GM23338 (cell line): ENCODE measurements around the gene SMARCE1. TPM values are rescaled to one million over a fixed set of nuclear protein-coding genes. Genes with fewer than 3 reads are reported as not detected.
A peak's percentile ranks its signal among the peaks of the same experiment; 100 is the strongest.

Experiments used
- ATAC-seq: fragments of 200-7000 bp; cut with Tn5 transposase; 3 replicates; pipeline ENCODE4 v1.9.1; 2020
- DNase-seq: peaks from one replicate; pipeline ENCODE4 v3.0.0-alpha.2; 2015; ENCODE audit warnings: low spot score
- H2AFZ ChIP-seq: fragments of 200-600 bp; sonication (generic); 2 replicates; pipeline ENCODE4 v1.8.0; 2016; ENCODE audit warnings: antibody characterized with exemption, mild to moderate bottlenecking, moderate library complexity
- H3F3A ChIP-seq: fragments of 200-600 bp; sonication (generic); replicated peaks from 2 replicates; pipeline ENCODE4 v1.8.0; 2017; ENCODE audit warnings: antibody characterized with exemption, mixed run types, low read depth
- H3K27ac ChIP-seq: fragments of 200-600 bp; sonication (generic); 2 replicates; pipeline ENCODE4 v1.6.1; 2016; ENCODE audit warnings: low read depth
- H3K27me3 ChIP-seq: fragments of 200-600 bp; sonication (generic); 2 replicates; pipeline ENCODE4 v1.8.0; 2016; ENCODE audit warnings: mild to moderate bottlenecking, mixed run types, moderate library complexity; ENCODE audit not compliant: insufficient read depth
- H3K36me3 ChIP-seq: fragments of 200-600 bp; sonication (generic); 2 replicates; pipeline ENCODE4 v1.8.0; 2016; ENCODE audit warnings: mild to moderate bottlenecking; ENCODE audit not compliant: insufficient read depth
- H3K4me1 ChIP-seq: fragments of 200-600 bp; sonication (generic); 2 replicates; pipeline ENCODE4 v1.8.0; 2016; ENCODE audit warnings: mild to moderate bottlenecking, moderate library complexity; ENCODE audit not compliant: insufficient read depth
- H3K4me2 ChIP-seq: fragments of 200-600 bp; sonication (generic); 2 replicates; pipeline ENCODE4 v1.7.1; 2017; ENCODE audit warnings: mixed run types
- H3K4me3 ChIP-seq: fragments of 200-600 bp; sonication (generic); 2 replicates; pipeline ENCODE4 v1.6.1; 2016; ENCODE audit warnings: mixed run types
- H3K79me2 ChIP-seq: fragments of 200-600 bp; sonication (generic); replicated peaks from 2 replicates; pipeline ENCODE4 v1.8.0; 2017; ENCODE audit warnings: mild to moderate bottlenecking; ENCODE audit not compliant: insufficient read depth
- H3K9me2 ChIP-seq: fragments of 200-600 bp; sonication (generic); 2 replicates; pipeline ENCODE4 v1.8.0; 2017; ENCODE audit not compliant: insufficient read depth
- H4K20me1 ChIP-seq: fragments of 200-600 bp; sonication (generic); replicated peaks from 2 replicates; pipeline ENCODE4 v1.8.0; 2017; ENCODE audit warnings: mild to moderate bottlenecking; ENCODE audit not compliant: insufficient read depth
- H3K27ac Mint-ChIP-seq: 2 replicates; pipeline ENCODE4 v1.8.0; 2020; ENCODE audit warnings: inconsistent platforms, mild to moderate bottlenecking, moderate library complexity, mixed read lengths
- H3K27me3 Mint-ChIP-seq: 3 replicates; pipeline ENCODE4 v1.8.0; 2022; ENCODE audit warnings: low read depth, mild to moderate bottlenecking, moderate library complexity, mixed read lengths, inconsistent platforms; ENCODE audit not compliant: insufficient read depth, poor library complexity
- H3K36me3 Mint-ChIP-seq: 3 replicates; pipeline ENCODE4 v1.8.0; 2021; ENCODE audit warnings: low read depth, mild to moderate bottlenecking, inconsistent platforms, moderate library complexity, mixed read lengths
- H3K4me1 Mint-ChIP-seq: 3 replicates; pipeline ENCODE4 v1.8.0; 2020; ENCODE audit warnings: mild to moderate bottlenecking, inconsistent platforms, mixed read lengths
- H3K4me3 Mint-ChIP-seq: 3 replicates; pipeline ENCODE4 v1.8.0; 2021; ENCODE audit warnings: moderate library complexity, mild to moderate bottlenecking, inconsistent platforms, mixed read lengths
- H3K9me3 Mint-ChIP-seq: 3 replicates; pipeline ENCODE4 v1.8.0; 2020; ENCODE audit warnings: moderate library complexity, mild to moderate bottlenecking, inconsistent platforms, mixed read lengths
- CREB1 ChIP-seq: fragments of 250-450 bp; sonication (Bioruptor Pico); IDR thresholded peaks from 2 replicates; pipeline ENCODE4 v1.5.0; 2020; ENCODE audit warnings: low read depth, mild to moderate bottlenecking, moderate library complexity
- CTCF ChIP-seq, 2 experiments: fragments of 200-600 bp in 1 of 2; sonication (generic) in 1 of 2; conservative IDR thresholded peaks; 2 replicates each; pipeline versions ENCODE4 v1.5.1 to v1.6.1; 2016 to 2017; ENCODE audit warnings: antibody characterized with exemption in 2 of 2, low read depth in 2 of 2, mild to moderate bottlenecking in 2 of 2, moderate library complexity in 1 of 2
- ETS1 ChIP-seq: IDR thresholded peaks from 2 replicates; pipeline ENCODE4 v1.6.1; 2016; ENCODE audit warnings: antibody characterized with exemption
- EZH2 ChIP-seq: fragments of 200-600 bp; sonication (generic); IDR thresholded peaks from one replicate; pipeline ENCODE4 v1.8.0; 2017; ENCODE audit warnings: antibody characterized with exemption, mild to moderate bottlenecking, low read depth; ENCODE audit not compliant: unreplicated experiment
- EZH2phosphoT487 ChIP-seq: fragments of 200-600 bp; sonication (generic); IDR thresholded peaks from one replicate; pipeline ENCODE4 v1.8.1; 2018; ENCODE audit warnings: antibody characterized with exemption; ENCODE audit not compliant: unreplicated experiment
- JUNB ChIP-seq: IDR thresholded peaks from one replicate; pipeline ENCODE4 v1.6.1; 2016; ENCODE audit warnings: antibody characterized with exemption; ENCODE audit not compliant: unreplicated experiment
- NANOG ChIP-seq: IDR thresholded peaks from 2 replicates; pipeline ENCODE4 v1.6.1; 2016; ENCODE audit warnings: antibody characterized with exemption, borderline replicate concordance
- POLR2AphosphoS5 ChIP-seq: IDR thresholded peaks from 2 replicates; pipeline ENCODE4 v1.6.1; 2016; ENCODE audit warnings: antibody characterized with exemption, low read depth
- REST ChIP-seq: IDR thresholded peaks from one replicate; pipeline ENCODE4 v1.6.1; 2018; ENCODE audit warnings: antibody characterized with exemption; ENCODE audit not compliant: unreplicated experiment
- STAT1 ChIP-seq: IDR thresholded peaks from one replicate; pipeline ENCODE4 v1.6.1; 2016; ENCODE audit warnings: antibody characterized with exemption; ENCODE audit not compliant: unreplicated experiment
- ZNF114 ChIP-seq: fragments of 250-450 bp; sonication (Bioruptor Pico); IDR thresholded peaks from 2 replicates; pipeline ENCODE4 v1.5.0; 2020; ENCODE audit warnings: mild to moderate bottlenecking, moderate library complexity
- ZNF331 ChIP-seq: fragments of 250-450 bp; sonication (Bioruptor Pico); IDR thresholded peaks from 2 replicates; pipeline ENCODE4 v1.5.0; 2020; ENCODE audit warnings: low read depth, mild to moderate bottlenecking, moderate library complexity
- ZNF462 ChIP-seq: fragments of 250-450 bp; sonication (Bioruptor Pico); IDR thresholded peaks from 2 replicates; pipeline ENCODE4 v1.5.0; 2020; ENCODE audit warnings: mild to moderate bottlenecking, moderate library complexity
- long read RNA-seq: library from polyadenylated mRNA; unstranded; transcript quantifications from one replicate; pipeline ENCODE4 v2.0.0, GENCODE V29; 2020; ENCODE audit not compliant: unreplicated experiment
- polyA plus RNA-seq: library from polyadenylated mRNA; unstranded; fragments of >200 nt; fragmentation: Nextera tagmentation; extraction: Ambion mirVana; gene quantifications from 2 replicates; pipeline ENCODE4 v1.2.1, GENCODE V29; 2016
- total RNA-seq: library from RNA; depleted of rRNA; stranded (reverse); fragments of >200 nt; shearing (Covaris generic); gene quantifications from 2 replicates; pipeline ENCODE4 v1.2.3, GENCODE V29; 2014; rRNA removed

SMARCE1 gene
- 77.6 and 101 TPM in 2 replicates for total RNA-seq
- 230 and 258 TPM in 2 replicates for polyA plus RNA-seq
- long read RNA-seq, full-length matches to known transcripts: 55 of 74 reads
- long read RNA-seq, partial matches to known transcripts: 15 of 74 reads
- long read RNA-seq, other reads (novel, unspliced or antisense): 4 of 74 reads

GRCh38 chr17:40647624-40648383, at the start of gene SMARCE1:
SMARCE1 (minus strand) TSS chr17:40647818; CDS start chr17:40645802, 2,016 bp downstream.
- H3K9me2 ChIP-seq: no peaks in the 10 kb centered on the region
- peak within 1 kb of the TSS; percentile 90 for H3K4me3 ChIP-seq
- H3F3A ChIP-seq: no peaks in the 10 kb centered on the region
- no peaks in the 10 kb centered on the region for H4K20me1 ChIP-seq
- peak within 1 kb of the TSS; percentile 96 for H2AFZ ChIP-seq
- peaks cover 45% of the 10 kb centered on the region for H3K79me2 ChIP-seq
- Mint-ChIP-seq H3K9me3 (no peaks in the 10 kb centered on the region), H3K27ac (peak within 1 kb of the TSS; percentile 100), H3K4me3 (peak within 1 kb of the TSS; percentile 83), H3K4me1 (peaks cover 8% of the 10 kb centered on the region; the same call in 2 of the 3 replicates), H3K27me3 (no peaks in the 10 kb centered on the region), H3K36me3 (peaks cover 23% of the 10 kb centered on the region)
- H3K27ac ChIP-seq: peak within 1 kb of the TSS; percentile 97
- H3K4me2 ChIP-seq: peak within 1 kb of the TSS; percentile 83
- peaks cover 8% of the 10 kb centered on the region; the same call in 1 of the 2 replicates for H3K36me3 ChIP-seq
- no peaks in the 10 kb centered on the region for H3K27me3 ChIP-seq
- H3K4me1 ChIP-seq: peaks cover 6% of the 10 kb centered on the region; the same call in 1 of the 2 replicates
- peak; percentile 76 for DNase-seq
- ATAC-seq: peak; percentile 91
- TF ChIP-seq STAT1 (no peak), EZH2phosphoT487 (no peak), CREB1 (CRISPR knock-in tag) (no peak), ZNF331 (CRISPR knock-in tag) (no peak), POLR2AphosphoS5 (no peak; the same call in 1 of the 2 replicates), EZH2 (no peak), ZNF114 (CRISPR knock-in tag) (no peak), ETS1 (no peak), CTCF (conservative IDR thresholded peaks at IDR 0.05; ENCODE audit: low read depth in 2 of 2) (no peak), ZNF462 (CRISPR knock-in tag) (no peak), REST (no peak), JUNB (no peak), NANOG (no peak)
